MCF 10A (cell line): ENCODE data around the gene GLUL. TPM values are rescaled to one million over a fixed set of nuclear protein-coding genes. Genes with fewer than 3 reads are reported as not detected.
A peak's percentile ranks its signal among the peaks of the same experiment; 100 is the strongest.

Source experiments
- Bru-seq: library from RNA; stranded (reverse); fragments of 400-500 nt; gene quantifications from one replicate; lab custom pipeline; 2021; lab: Mats Ljungman, UMichigan
- BruChase-seq, 2 experiments: library from RNA; stranded (reverse); fragments of 400-500 nt; gene quantifications; one replicate each; lab custom pipeline; 2021; lab: Mats Ljungman, UMichigan
- BruUV-seq: library from RNA; stranded (reverse); fragments of 400-500 nt; replicated peaks from 2 replicates; lab custom pipeline; 2021; lab: Mats Ljungman, UMichigan
- CTCF ChIA-PET: fragments of 300-600 bp; sonication (Branson Sonifier 250); formaldehyde crosslinking; extraction: SDS; loops from one replicate; lab custom pipeline; 2021; ENCODE audit warnings: antibody characterized with exemption, inconsistent platforms; lab: Yijun Ruan, JAX
- POLR2A ChIA-PET: fragments of 300-600, 350-650 bp; sonication (Branson Sonifier 250); formaldehyde crosslinking; extraction: SDS; loops from one replicate; lab custom pipeline; 2020; ENCODE audit warnings: antibody characterized with exemption, inconsistent platforms; lab: Yijun Ruan, JAX
- DNase-seq: peaks from one replicate; pipeline ENCODE4 v3.0.0-alpha.2; 2018; ENCODE audit not compliant: unreplicated experiment
- H3K27ac Mint-ChIP-seq: one replicate; pipeline ENCODE4 v1.8.0; 2022; ENCODE audit warnings: mild to moderate bottlenecking, low read depth, mixed read lengths; ENCODE audit not compliant: unreplicated experiment
- H3K27me3 Mint-ChIP-seq: one replicate; pipeline ENCODE4 v1.8.0; 2022; ENCODE audit warnings: mixed read lengths; ENCODE audit not compliant: insufficient read depth, unreplicated experiment
- H3K36me3 Mint-ChIP-seq: one replicate; pipeline ENCODE4 v1.8.0; 2022; ENCODE audit warnings: mild to moderate bottlenecking, moderate library complexity, mixed read lengths; ENCODE audit not compliant: insufficient read depth, unreplicated experiment
- H3K4me1 Mint-ChIP-seq: one replicate; pipeline ENCODE4 v1.8.0; 2022; ENCODE audit warnings: mixed read lengths; ENCODE audit not compliant: insufficient read depth, unreplicated experiment
- H3K4me3 Mint-ChIP-seq: one replicate; pipeline ENCODE4 v1.8.0; 2022; ENCODE audit warnings: mild to moderate bottlenecking, moderate library complexity, mixed read lengths; ENCODE audit not compliant: unreplicated experiment
- H3K9me3 Mint-ChIP-seq: one replicate; pipeline ENCODE4 v1.8.0; 2022; ENCODE audit warnings: mixed read lengths; ENCODE audit not compliant: unreplicated experiment
- intact Hi-C: fragments of 100-400 bp; cut with micrococcal nuclease; formaldehyde crosslinking; loops from 2 replicates; pipeline ENCODE4 v1.14.1; 2022
- long read RNA-seq: library from polyadenylated mRNA; stranded (forward); transcript quantifications from one replicate; pipeline ENCODE4 v2.0.0, GENCODE V29; 2022
- total RNA-seq: library from RNA; stranded (reverse); gene quantifications from 2 replicates; pipeline ENCODE4 v1.2.3, GENCODE V29; 2022
- TF ChIP-seq, protein P1 (sequence below): fragments of 200-600 bp; IDR thresholded peaks from one replicate; pipeline ENCODE4 v1.8.0; 2022; ENCODE audit warnings: antibody characterized with exemption, mild to moderate bottlenecking; ENCODE audit not compliant: unreplicated experiment

The GLUL gene
- total RNA-seq (240 and 437 TPM in 2 replicates), Bru-seq, nascent RNA (percentile 96 among the genes with signal in this experiment), BruChase-seq, experiment 1, labeled RNA remaining after a 6-hour chase (percentile 99 among the genes with signal in this experiment), BruChase-seq, experiment 2, labeled RNA remaining after a 2-hour chase (percentile 99 among the genes with signal in this experiment)
- long read RNA-seq, full-length matches to known transcripts, result 627 of 702 reads
- long read RNA-seq, partial matches to known transcripts, result 37 of 702 reads
- long read RNA-seq, other reads (novel, unspliced or antisense), result 38 of 702 reads

DNA sequence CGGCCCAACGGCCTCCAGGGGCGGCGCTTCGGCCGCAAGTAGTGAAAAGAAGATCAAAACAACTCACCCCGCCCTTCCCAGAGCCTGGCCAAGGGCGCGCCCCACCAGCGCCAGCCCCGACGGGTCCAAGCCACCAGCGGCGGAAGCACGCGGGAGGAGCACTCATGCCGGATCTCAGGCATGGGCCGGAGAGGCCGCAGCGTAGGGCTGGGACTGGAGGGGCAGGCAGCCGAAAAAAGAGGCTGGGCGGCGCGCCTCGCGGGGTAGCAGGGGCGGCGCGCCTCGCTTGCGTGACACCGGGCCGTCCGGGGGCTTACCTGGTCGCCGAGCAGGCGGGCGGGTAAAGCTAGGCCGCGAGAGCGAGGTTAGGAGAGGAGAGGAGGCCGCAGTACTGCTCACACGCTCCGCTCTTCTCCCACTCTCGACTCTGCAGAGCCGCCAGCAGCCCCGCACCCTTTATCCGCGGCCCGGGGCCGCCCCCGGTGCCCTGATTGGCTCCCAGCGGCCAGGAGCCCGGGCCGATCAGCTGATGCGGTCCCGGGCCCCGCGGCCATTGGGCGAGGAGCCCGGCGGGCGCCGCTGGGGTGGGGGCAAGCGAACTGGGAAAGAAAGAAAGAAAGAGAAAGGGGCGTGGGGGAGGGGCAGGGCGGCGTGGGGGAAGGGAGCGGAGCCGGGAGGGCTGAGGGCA, at the start of gene GLUL:
GLUL (minus strand) TSS at position 429 of the 688 bp plus-strand sequence. CDS start 3,053 bp downstream, outside the sequence.
- Mint-ChIP-seq H3K27ac (peak within 1 kb of the TSS; percentile 100), H3K36me3 (peaks cover 51% of the 10 kb centered on the region), H3K4me1 (peaks cover 27% of the 10 kb centered on the region), H3K4me3 (peak within 1 kb of the TSS; percentile 100), H3K27me3 (no peaks in the 10 kb centered on the region), H3K9me3 (no peaks in the 10 kb centered on the region)
- ChIA-PET CTCF (interaction anchor here (0.6 to 10.9 kb wide), 9 partner anchors 12 to 715 kb away, joined by 3 to 450 read pairs (median 4); no protein-coding TSS in a partner anchor), POLR2A (interaction anchor here (0.6 to 8.7 kb wide), 22 partner anchors 12 to 1358 kb away, joined by 3 to 151 read pairs (median 4); no protein-coding TSS in a partner anchor)
- peak; percentile 90 for DNase-seq
- TF ChIP-seq, protein P1, sequence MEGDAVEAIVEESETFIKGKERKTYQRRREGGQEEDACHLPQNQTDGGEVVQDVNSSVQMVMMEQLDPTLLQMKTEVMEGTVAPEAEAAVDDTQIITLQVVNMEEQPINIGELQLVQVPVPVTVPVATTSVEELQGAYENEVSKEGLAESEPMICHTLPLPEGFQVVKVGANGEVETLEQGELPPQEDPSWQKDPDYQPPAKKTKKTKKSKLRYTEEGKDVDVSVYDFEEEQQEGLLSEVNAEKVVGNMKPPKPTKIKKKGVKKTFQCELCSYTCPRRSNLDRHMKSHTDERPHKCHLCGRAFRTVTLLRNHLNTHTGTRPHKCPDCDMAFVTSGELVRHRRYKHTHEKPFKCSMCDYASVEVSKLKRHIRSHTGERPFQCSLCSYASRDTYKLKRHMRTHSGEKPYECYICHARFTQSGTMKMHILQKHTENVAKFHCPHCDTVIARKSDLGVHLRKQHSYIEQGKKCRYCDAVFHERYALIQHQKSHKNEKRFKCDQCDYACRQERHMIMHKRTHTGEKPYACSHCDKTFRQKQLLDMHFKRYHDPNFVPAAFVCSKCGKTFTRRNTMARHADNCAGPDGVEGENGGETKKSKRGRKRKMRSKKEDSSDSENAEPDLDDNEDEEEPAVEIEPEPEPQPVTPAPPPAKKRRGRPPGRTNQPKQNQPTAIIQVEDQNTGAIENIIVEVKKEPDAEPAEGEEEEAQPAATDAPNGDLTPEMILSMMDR, result peak; percentile 2
- BruUV-seq, result TSS peak; percentile 42
- intact Hi-C loops, result loop anchor here (1.0 to 5.0 kb wide), 3 partner anchors 174 to 248 kb away; no protein-coding TSS in a partner anchor

DNA sequence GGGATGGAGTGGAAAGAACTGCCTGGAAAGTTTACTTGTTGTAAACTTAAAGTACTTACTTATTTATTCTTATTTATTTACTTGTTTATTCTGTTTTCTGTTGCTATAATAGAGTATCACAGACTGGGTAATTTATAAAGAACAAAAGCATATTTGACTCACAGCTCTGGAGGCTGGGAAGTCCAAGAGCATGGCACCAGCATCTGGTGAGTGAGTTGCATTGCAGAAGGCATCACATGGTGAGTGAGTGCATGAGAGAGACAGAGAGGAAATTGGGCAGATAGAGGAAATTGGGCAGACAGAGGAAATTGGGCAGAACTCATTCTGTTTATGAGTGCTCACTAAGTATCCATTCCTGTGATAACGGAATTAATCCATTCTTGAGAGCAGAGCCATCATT, 46.7 kb upstream of the GLUL start:
- H3K9me3 Mint-ChIP-seq, result peaks cover 7% of the 10 kb centered on the region
- no peak for DNase-seq
- CTCF ChIA-PET, result interaction anchor here (0.8 to 1.4 kb wide), 3 partner anchors 46 to 353 kb away, joined by 3 to 6 read pairs (median 3); no protein-coding TSS in a partner anchor
- POLR2A ChIA-PET, result no interaction called here
- H3K4me1 Mint-ChIP-seq, result no peaks in the 10 kb centered on the region
- no TSS peak for BruUV-seq
- intact Hi-C loops, result no loop called here
- H3K27me3 Mint-ChIP-seq, result no peaks in the 10 kb centered on the region
- no peak overlapping the region for H3K27ac Mint-ChIP-seq
- H3K4me3 Mint-ChIP-seq, result no peak overlapping the region
- TF ChIP-seq, protein P1, result no peak
- no peaks in the 10 kb centered on the region for H3K36me3 Mint-ChIP-seq

DNA sequence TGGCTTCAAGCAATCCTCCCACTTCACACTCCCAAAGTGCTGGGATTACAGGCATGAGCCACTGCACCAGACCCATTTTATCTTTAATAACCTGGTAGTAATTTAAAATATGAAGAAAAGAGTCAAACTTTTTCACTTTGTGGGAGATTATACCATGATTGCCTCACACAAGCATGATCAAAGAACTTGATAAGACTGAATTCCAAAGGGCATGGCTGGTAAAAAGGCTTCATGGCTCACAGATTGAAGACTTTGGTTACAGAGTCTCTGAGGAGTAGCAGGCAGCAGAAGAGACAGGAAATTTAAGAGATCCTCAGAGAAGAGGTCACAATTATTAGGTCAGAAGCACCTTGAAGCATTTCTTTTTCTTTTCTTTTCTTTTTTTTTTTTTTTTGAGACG, 42.0 kb upstream of the GLUL start:
- BruUV-seq, result no TSS peak
- H3K9me3 Mint-ChIP-seq, result peaks cover 6% of the 10 kb centered on the region
- POLR2A ChIA-PET, result interaction anchor here (0.9 to 1.3 kb wide), 3 partner anchors 10 to 23 kb away, joined by 3 to 4 read pairs (median 3); no protein-coding TSS in a partner anchor

More for the DNA sequence above, 42.0 kb upstream of the GLUL start:
- intact Hi-C loops, result no loop called here
- no peak for DNase-seq
- no peaks in the 10 kb centered on the region for H3K36me3 Mint-ChIP-seq
- no peaks in the 10 kb centered on the region for H3K27me3 Mint-ChIP-seq
- no peak overlapping the region for H3K4me3 Mint-ChIP-seq
- no peak overlapping the region for H3K27ac Mint-ChIP-seq
- CTCF ChIA-PET, result interaction anchor here (1.1 to 1.3 kb wide), 4 partner anchors 9 to 169 kb away, joined by 3 to 5 read pairs (median 4); no protein-coding TSS in a partner anchor
- TF ChIP-seq, protein P1, result no peak
- H3K4me1 Mint-ChIP-seq, result no peaks in the 10 kb centered on the region
